GM19372 (cell line): ENCODE results near the gene ENAH.
"Not testable (repeated sequence)": the region's sequence is repeated elsewhere in the genome, so short reads cannot be mapped to it uniquely, and the experiment has no call there.

ENCODE experiments used
- ATAC-seq: cut with Tn5 transposase; IDR thresholded peaks from one replicate; pipeline ENCODE4 v1.9.1; 2021; ENCODE audit warnings: mild to moderate bottlenecking, low read depth, moderate library complexity; ENCODE audit not compliant: unreplicated experiment

Gene ENAH

GRCh38 chr1:225652729-225653462, at the start of gene ENAH:
TSS of gene ENAH (minus strand) at chr1:225653123. CDS start at chr1:225652690, 433 bp downstream.
- peak; percentile 60 for ATAC-seq

DNA sequence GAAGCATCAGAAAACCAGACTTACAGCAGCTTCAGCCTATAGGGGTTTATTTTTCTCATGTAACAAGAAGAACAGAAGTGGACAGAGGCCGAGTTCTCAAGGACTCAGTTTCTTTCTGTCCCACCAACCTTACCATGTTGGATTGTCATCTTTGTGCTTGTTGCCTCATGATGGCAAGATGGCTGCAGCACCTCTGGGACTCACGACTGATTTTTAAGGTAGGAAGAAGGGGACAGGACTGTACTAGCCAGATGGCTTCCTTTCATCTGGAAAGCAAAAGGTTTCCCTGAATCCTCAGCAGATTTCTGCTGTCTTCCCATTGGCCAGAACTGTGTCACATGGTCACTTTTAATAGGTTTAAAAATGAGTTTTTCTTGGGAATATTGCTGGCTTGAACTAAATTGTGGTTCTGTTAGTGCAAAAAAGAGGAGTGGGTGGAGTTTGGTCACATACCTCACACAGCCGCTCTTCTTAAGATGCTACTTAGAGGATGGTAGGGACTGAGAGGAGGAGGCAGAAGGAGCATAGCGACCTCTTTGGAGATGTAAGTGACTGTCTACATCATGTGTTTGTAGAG, 48.1 kb upstream of the ENAH start:
- ATAC-seq: no peak

DNA sequence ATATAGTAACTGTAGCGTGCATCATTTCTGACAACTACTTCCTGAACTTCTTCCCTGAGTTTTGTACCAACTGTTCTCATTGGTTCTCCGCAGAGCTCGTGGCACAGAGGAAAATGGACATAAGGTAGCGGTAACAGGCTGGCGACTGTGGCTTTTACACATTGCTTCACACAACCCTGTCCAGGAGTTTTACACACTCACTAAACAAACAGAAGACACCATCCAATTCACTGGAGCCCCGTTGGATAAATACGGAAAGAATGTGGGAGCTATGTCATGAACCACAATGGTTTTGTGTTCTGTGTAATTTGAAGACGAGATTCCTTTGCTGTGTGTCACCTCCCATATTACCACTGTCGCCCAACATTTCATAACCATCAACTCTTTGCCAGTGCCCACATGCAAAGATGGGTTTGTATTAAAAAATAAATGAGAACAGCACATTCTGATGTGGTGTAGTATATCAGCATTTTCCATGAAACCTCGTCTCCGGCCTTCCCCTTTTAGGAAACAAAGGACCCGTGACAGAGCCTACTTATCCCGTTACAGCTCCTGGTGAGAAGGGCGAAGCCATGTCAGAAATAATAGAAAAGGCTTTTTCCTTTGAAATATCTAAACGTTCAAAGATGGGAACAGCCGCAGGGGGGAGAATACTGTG, 47.4 kb upstream of the ENAH start:
- ATAC-seq: no peak

DNA sequence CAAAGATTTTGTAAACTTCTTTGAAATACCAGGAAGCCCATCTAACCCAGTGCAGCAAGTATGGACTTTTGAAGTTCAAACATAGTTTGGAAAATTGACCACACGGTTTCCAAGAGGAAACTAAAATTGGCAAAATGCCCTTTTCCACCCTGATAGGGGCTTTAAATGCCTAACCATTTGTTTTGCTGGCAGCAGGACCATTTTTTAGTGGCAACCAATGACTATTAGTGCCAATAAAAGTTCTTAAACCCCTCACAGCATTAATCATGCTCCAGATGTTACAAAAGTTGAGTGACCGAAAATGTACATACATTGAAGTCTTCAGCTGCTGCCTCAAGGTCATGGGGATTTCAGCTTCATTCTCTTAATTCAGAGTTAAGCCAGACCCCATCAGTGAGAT, 46.4 kb upstream of the ENAH start:
- no peak for ATAC-seq

DNA sequence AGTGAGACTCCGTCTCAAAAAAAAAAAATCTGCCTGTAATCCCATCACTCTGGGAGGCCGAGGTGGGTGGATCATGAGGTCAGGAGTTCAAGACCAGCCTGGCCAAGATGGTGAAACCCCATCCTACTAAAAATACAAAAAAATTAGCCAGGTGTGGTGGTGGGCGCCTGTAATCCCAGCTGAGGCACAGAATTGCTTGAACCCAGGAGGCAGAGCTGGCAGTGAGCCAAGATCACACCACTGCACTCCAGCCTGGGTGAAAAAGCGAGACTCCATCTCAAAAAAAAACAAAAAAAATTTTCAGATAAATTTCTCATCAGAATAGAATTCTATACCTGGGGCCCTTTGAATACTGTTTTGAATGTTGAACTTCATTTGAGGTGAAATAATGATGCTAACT, 45.3 kb upstream of the ENAH start:
- ATAC-seq: not testable (repeated sequence)

DNA sequence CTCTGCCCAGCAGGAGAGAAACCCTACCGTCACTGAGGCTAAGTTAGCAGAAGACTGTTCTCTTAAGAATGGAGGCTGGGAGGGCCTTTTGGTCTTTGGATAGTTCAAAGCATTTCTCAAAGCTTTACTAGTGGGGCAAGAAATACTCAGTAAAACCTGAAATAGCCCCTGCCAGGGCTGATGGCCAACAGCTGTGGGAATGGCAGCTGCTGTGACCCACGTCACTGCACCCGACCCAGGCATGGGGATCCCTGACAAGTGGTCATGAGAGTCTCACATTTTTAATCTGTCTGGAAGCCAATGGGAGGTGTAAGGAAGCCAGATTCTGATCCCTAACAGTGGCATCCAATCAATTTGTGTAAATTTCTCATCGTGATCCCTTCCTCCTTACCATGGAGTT, 44.5 kb upstream of the ENAH start:
- no peak for ATAC-seq

DNA sequence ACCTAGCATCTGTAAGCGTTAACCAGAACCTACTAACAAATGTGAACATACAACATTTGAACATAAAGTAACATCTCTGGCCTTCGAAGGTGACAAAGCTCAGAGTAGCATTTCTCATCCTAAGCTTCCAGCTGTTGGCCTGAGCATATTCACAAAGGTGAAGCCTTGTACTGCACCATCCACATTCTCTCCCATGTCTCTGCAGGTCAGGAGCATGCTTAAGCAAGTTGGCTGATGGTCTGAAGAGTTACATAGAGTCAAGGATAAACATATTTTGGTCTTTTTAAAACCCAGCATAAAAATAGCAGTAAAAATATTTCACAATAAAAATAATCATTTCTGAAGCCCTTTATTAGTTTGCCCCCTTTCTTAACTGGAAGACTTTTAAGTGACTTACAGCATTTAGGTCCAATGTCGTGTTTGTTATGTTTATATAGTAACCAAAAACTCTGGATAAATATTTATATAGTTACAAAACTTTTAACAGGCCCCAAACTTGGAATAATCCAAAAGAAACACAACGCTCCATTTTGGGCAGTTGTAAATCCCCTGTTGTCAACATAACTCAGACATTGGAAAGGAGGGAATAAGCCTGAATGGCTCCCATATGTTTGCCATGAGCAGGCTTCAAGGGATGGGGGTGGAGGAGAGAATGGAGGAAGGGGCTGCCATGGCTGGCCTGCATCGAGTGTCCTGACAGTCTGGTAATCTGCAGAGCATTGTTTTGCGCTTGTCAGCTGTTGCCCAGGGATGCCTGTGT, 42.8 kb upstream of the ENAH start:
- no peak for ATAC-seq

DNA sequence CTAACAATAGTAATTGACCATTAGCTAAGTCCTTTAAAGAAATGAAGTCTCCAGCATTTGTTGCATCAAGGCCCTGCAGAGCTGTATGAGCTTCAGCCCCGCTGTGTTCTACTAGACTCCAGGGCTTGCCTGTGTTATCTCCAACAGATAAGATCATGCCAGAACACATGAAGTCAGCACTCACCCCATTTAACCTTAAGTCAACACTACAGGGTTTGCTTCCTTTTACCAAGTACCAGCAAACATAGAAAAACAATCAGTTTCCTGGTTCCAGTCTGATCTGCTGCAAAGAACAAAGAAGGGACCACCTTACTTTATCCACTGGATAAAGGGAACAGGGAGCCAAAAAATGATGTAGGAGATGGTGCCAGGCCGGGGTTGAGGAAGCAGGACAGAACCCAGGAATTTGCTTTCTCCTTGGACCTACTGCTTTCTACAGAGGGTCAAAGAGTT, 41.3 kb upstream of the ENAH start:
- ATAC-seq: no peak

- ATAC-seq: not testable (repeated sequence)
Observed at GRCh38 chr1:225693697-225694096, 40.8 kb upstream of the ENAH start.

GRCh38 chr1:225693085-225693696, 40.3 kb upstream of the ENAH start:
- no peak for ATAC-seq

DNA sequence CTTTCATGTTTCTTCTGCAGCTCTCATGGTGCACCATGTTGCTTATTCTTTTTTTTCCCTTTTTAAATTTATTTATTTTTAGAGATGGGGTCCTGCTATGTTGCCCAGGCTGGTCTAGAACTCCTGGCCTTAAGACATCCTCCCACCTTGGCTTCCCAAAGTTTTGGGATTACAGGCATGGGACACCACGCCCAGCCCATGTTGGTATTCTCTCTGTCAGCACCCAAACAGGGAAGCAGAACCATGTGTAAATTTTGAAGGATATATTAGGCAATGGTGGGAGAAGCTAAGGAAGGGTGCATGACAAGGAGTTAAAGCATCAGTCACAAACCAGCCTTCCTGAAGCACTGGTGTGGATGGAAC, 39.6 kb upstream of the ENAH start:
- ATAC-seq: no peak

DNA sequence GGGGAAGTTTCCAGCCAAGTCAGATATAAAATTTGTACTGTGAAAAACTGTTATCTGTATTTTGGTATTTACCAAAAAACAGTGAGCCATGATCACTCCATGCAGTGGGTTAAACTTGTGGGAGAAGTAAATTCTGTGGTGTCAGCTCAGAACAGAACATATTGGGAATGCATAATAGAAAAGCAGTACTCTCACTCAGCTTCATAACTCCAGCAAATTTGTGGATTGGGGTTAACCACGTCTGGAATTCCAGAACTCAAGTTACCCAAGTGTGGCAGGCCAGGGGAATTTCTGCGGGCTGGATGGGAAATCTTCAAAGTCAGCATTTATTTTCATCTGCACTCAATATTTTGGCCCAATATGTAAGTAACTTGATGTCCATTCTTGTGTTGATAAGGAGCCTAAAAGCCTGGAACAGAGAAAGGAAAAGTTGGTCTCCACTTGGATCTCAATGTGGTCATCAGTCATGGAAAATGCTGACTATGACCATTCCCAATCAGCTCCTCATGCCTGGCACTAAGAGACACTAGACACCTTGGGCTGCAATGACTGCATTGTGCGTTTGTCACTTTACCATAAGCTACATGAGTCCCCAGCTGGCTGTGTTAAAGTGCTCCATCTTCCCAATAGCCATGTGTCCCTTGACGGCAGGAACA, 39.1 kb upstream of the ENAH start:
- ATAC-seq: no peak

DNA sequence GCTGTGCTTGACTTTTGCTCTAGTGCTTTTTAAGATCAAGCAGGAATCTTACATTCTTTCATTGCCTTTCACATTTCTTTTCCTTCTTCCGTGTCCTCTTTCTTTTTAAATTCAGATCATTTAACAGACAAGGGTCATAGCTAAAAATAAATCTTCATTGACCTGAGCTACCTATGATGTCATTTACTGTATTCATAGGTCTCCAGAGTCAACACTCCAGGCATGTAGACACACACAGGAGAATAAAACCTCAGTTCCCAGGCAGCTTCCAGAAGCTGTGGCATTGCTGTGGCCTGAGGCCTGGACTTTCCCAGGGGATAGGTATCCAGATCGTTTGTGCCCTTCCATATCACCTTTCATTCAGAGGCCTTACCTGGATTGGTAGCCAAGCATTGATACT, 38.5 kb upstream of the ENAH start:
- no peak for ATAC-seq

DNA sequence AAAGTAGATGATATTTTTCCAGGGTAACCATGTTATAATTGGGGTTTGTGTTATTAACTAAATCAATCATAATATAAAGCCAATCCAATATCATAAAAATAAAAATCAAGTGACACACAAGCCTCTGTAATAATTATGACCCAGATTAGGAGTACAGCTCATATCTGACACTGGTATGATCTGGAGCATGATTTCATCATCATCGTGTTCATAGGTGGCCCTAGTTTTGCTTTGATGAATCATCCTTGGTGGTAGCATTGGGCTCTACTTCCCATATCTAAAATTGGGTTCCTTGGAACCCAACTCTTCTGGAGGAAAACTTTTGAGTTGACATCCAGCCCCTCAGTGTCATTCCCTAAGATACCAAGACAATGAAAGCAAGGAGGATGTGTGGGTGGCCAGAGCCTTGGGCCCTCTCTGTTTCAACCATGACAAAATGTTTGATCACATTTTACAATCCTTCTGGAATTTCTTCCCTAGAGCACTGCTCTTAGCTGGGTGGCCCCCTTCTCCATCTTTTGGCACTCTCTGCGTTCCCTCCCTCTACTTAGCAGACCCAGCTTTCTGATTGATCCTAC, 37.0 kb upstream of the ENAH start:
- no peak for ATAC-seq

GRCh38 chr1:225688345-225688744, 35.4 kb upstream of the ENAH start:
- no peak for ATAC-seq

- no peak for ATAC-seq
Observed at GRCh38 chr1:225685476-225686176, 32.7 kb upstream of the ENAH start.

GRCh38 chr1:225684741-225685140, 31.8 kb upstream of the ENAH start:
- no peak for ATAC-seq

DNA sequence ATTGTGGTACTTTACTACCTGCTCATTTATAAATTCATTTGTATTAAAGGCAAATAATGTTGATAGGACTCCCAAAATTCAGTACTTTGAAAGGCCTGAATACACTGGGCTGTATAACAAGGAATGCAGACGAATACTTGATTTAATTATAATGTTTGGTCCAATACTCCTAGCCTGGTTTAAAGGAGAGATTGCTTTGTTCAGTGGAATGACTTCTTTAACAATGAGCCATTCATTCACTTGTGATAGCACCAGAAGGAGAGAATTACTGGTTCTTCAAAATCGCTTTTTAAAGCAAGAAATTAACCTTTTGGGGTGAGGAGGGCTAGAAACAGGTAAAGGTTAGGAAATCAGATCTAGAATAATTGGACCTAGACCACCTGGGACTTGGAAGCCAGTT, 28.3 kb upstream of the ENAH start:
- no peak for ATAC-seq

DNA sequence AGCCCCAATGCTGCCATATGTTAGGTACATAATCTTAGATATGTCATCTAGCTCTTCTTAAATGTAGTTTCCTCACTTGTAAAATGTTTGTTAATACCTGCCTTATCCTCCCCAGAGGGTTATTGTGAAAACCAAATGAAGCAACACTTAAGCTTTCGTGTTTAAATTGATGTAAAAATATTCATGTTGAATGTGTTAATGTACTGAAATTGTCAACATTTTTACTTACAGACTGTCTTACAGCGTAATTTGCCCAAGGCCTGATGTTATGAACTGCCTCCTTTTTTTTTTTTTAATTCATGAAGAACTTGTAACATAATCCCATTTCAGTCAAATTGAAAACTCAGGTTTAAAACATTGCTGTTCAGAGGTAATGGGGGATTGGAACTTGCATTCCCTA, 25.6 kb upstream of the ENAH start:
- no peak for ATAC-seq
